GM18519 (cell line): ENCODE data around the gene PMF1.
"Not testable (repeated sequence)": the region's sequence is repeated elsewhere in the genome, so short reads cannot be mapped to it uniquely, and the experiment has no call there.

Source experiments
- ATAC-seq: cut with Tn5 transposase; IDR thresholded peaks from one replicate; pipeline ENCODE4 v1.9.1; 2021; ENCODE audit warnings: mild to moderate bottlenecking, moderate library complexity; ENCODE audit not compliant: unreplicated experiment, low FRiP score

Gene PMF1, protein sequence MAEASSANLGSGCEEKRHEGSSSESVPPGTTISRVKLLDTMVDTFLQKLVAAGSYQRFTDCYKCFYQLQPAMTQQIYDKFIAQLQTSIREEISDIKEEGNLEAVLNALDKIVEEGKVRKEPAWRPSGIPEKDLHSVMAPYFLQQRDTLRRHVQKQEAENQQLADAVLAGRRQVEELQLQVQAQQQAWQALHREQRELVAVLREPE

GRCh38 chr1:156212833-156213643 lies at the start of gene PMF1:
PMF1 (plus strand) TSS chr1:156213007; CDS start chr1:156213016, 9 bp downstream.
- ATAC-seq: peak; percentile 66

DNA sequence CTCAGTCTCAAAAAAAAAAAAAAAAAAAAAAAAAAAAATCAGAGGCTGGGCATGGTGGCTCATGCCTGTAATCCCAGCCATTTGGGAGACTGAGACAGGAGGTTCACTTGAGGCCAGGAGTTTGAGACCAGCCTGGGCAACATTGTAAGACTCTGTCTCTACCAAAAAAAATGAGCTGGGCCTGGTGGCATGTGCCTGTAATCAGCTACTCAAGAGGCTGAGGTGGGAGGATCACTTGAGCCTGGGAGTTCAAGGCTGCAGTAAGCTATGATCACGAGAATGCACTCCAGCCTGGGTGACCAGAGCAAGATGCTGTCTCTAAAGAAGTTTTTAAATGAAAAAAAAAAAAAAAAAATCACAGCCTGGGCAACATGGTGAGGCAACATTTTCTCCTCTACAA lies 49.1 kb upstream of the PMF1 start:
- ATAC-seq: no peak

GRCh38 chr1:156164125-156164831 lies 48.5 kb upstream of the PMF1 start:
- no peak for ATAC-seq

GRCh38 chr1:156165083-156165482 lies 47.7 kb upstream of the PMF1 start:
- no peak for ATAC-seq

- ATAC-seq: no peak
Observed at GRCh38 chr1:156167536-156167935, 45.3 kb upstream of the PMF1 start.

DNA sequence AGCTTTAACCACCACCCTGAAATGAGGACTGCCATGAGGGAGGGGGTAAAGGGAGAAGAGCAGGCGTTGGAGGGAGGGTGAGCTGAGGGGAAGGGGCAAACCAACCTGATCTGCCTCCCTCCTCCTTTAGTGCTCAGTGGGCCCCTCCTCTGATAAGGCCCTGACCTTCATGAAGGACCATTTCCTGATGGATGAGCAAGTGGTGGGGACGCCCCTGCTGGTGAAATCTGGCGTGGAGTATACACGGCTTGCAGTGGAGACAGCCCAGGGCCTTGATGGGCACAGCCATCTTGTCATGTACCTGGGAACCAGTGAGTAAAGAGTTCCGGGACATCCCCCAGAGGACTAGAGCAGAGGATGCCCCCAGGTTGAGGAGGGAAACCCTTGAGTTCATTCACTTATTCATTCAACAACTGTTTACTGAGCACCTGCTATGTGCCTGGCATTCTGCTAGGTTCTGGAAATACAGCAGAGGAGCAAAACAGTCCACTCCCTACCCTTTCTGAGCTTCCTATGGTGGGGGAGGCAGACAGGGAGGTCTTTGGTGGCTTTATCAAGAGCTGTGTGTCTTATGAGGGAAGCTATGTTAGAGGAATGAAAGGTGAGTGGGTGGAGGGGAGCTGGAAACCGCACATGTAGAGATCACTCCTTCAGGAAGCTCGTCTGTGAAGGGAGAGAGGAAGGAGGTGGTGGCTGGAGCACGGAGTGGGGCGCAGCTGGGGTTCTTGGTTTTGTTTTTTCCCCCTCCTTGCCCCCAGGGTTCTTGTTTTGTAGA lies 39.9 kb upstream of the PMF1 start:
- ATAC-seq: no peak

DNA sequence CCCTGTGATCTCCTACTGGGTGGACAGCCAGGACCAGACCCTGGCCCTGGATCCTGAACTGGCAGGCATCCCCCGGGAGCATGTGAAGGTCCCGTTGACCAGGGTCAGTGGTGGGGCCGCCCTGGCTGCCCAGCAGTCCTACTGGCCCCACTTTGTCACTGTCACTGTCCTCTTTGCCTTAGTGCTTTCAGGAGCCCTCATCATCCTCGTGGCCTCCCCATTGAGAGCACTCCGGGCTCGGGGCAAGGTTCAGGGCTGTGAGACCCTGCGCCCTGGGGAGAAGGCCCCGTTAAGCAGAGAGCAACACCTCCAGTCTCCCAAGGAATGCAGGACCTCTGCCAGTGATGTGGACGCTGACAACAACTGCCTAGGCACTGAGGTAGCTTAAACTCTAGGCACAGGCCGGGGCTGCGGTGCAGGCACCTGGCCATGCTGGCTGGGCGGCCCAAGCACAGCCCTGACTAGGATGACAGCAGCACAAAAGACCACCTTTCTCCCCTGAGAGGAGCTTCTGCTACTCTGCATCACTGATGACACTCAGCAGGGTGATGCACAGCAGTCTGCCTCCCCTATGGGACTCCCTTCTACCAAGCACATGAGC lies 36.1 kb upstream of the PMF1 start:
- ATAC-seq: no peak

DNA sequence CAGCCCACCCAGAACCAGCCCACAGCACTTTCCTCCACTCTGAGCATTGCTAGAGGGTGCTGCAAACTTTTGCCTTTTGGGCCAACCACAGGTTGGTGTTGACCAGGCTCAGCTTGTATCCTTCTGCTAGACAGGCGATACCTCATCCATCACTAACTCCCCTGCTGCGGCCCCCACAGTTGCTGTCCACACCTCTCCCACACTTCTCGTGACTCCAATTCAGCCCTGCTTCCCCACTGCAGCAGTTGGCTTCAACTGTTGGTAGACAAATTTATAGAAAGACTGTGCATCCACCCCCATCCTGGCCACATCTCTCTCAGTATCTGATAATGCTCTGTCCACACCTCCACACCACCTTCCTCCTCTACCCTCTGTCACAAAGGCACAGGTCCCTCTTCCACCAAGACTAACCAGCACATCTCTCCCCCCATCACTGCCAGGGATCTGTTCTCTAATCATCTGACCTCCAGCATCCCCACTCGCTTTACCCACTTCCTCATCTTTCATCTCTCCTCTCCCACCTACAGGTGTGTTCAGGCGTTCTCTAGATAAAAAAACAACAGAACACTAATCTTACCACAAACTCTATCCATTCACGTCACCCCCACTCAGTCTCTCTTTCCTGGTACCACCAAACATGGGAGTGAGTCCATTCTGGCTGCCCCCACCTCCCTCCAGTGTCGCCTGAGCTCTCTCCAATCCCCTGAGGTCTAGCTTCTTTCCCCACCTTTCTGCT lies 34.7 kb upstream of the PMF1 start:
- no peak for ATAC-seq

- no peak for ATAC-seq
Observed at GRCh38 chr1:156180471-156180870, 32.3 kb upstream of the PMF1 start.

- not testable (repeated sequence) for ATAC-seq
Observed at GRCh38 chr1:156181391-156181924, 31.3 kb upstream of the PMF1 start.

- not testable (repeated sequence) for ATAC-seq
Observed at GRCh38 chr1:156182010-156182779, 30.6 kb upstream of the PMF1 start.

DNA sequence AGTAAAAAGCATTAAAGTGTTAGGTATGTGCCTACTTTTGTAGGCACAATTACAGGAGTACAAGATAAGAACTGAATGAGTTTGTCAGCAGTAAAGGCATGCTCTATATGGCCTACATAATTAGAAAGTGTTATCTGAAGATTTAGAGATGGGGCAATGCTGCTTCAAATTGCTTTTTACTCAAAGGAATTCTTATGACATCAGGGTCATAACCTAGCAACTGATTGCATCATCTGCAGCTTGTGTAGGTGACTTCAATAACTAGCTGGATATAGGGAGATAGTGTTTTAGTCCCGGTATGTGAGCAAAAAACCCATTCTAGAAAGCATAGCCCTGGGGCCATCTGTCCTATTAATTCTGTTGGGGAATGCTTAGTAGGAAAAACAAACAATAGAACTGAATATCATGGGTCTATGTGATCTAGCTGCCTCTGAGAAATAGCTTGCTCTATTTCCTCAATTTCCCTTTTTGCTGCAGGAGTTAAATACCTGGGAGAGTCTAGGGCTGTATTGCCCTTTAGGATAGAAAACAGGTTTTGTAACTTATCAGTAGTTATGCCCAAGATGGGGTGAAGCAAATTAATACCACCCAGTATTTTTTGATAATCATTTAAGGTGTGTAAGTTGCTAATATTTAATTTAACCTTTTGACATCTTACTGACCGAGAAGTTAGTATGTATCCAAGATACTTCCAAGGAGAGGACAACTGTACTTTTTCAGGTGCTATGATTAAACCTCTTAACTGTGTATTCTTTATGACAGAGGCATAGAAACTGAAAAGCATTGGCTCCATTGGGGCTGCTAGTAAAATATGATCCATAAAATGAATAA lies 26.2 kb upstream of the PMF1 start:
- ATAC-seq: not testable (repeated sequence)

GRCh38 chr1:156190265-156190664 lies 22.5 kb upstream of the PMF1 start:
- not testable (repeated sequence) for ATAC-seq

- ATAC-seq: no peak
Observed at GRCh38 chr1:156191292-156191964, 21.4 kb upstream of the PMF1 start.

DNA sequence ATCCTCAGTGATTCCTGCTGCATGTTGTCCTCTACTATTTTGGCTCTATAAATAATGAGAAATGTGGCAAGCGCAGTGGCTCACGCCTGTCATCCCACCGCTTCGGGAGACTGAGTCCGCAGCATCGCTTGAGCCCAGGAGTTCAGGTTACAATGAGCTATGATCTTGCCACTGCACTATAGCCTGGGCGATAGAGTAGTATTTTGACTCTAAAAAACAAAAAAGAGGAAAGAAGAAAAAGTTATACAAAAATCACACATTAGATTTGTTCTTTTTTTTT lies 19.7 kb upstream of the PMF1 start:
- no peak for ATAC-seq

DNA sequence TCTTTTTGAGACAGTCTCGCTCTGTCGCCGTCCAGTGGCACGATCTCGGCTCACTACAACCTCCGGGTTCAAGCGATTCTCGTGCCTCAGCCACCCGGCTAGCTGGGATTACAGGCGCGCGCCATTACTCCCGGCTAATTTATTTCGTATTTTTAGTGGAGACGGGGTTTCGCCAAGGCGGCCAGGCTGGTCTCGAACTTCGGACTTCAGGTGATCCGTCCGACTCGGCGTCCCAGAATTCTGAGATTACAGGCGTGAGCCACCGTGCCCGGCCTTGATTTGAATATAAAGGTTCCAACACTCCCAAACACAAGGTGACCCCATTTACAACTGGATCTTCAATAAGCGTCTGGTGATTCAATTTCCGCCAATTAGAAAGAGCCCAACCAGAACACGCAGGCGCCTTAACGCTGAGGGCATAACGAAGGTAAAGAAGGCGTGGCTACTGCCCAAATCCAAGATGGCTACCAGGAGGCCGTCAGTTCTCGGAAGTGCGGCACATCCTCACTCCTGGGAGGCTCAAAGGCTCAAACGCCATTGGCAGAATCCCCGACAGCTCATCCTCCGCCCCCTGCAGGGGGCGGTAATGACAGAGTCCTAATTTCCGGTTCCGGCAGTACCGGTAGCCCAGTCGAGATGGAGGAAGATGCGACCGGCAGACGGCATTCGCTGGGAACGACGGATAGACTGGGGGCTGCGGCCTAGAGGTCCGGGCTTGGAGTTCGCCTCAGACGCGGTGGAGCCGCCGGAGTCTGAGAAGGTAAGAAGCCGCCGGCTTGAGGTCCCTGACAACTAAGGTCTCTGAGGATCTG lies 19.1 kb upstream of the PMF1 start, which contains the start of gene SLC25A44:
SLC25A44 (plus strand) TSS at position 617 of the 812 bp plus-strand sequence. CDS start 5,744 bp downstream, outside the sequence.
- ATAC-seq: peak; percentile 89

- ATAC-seq: no peak
Observed at GRCh38 chr1:156194300-156194652, 18.5 kb upstream of the PMF1 start.
